NOMO-1 treated with DMSO at 0.1 percent for 48 hours (cell line): Measurements from ENCODE around the gene CLDN10.
A peak's percentile ranks its signal among the peaks of the same experiment; 100 is the strongest.
"Not testable (repeated sequence)": the region's sequence is repeated elsewhere in the genome, so short reads cannot be mapped to it uniquely, and the experiment has no call there.

ENCODE experiments used
- DNase-seq: peaks from one replicate; lab custom pipeline; 2025; ENCODE audit not compliant: unreplicated experiment; lab: John Stamatoyannopoulos, UW

CLDN10 gene

GRCh38 chr13:95552539-95553441 is at the start of gene CLDN10:
Gene CLDN10, plus strand, starts transcription at chr13:95552720. Its CDS starts 34 bp downstream, at chr13:95552754.
- DNase-seq = peak; percentile 14

- DNase-seq = peak; percentile 26
Measured at GRCh38 chr13:95503662-95504061, 48.9 kb upstream of the CLDN10 start.

- no peak for DNase-seq
Measured at GRCh38 chr13:95505265-95505664, 47.3 kb upstream of the CLDN10 start.

- DNase-seq = no peak
Measured at GRCh38 chr13:95505986-95506385, 46.5 kb upstream of the CLDN10 start.

GRCh38 chr13:95507991-95508390 is 44.5 kb upstream of the CLDN10 start:
- no peak for DNase-seq

GRCh38 chr13:95508996-95509395 is 43.5 kb upstream of the CLDN10 start:
- no peak for DNase-seq

- DNase-seq = peak; percentile 74
Measured at GRCh38 chr13:95509521-95510310, 42.8 kb upstream of the CLDN10 start.

- DNase-seq = no peak
Measured at GRCh38 chr13:95510950-95511349, 41.6 kb upstream of the CLDN10 start.

- no peak for DNase-seq
Measured at GRCh38 chr13:95512424-95512823, 40.1 kb upstream of the CLDN10 start.

- no peak for DNase-seq
Measured at GRCh38 chr13:95512957-95513356, 39.6 kb upstream of the CLDN10 start.

- not testable (repeated sequence) for DNase-seq
Measured at GRCh38 chr13:95515606-95516005, 36.9 kb upstream of the CLDN10 start.

- no peak for DNase-seq
Measured at GRCh38 chr13:95516021-95516420, 36.5 kb upstream of the CLDN10 start.

GRCh38 chr13:95516492-95516891 is 36.0 kb upstream of the CLDN10 start:
- DNase-seq = no peak

GRCh38 chr13:95523598-95523997 is 28.9 kb upstream of the CLDN10 start:
- no peak for DNase-seq

GRCh38 chr13:95524264-95524901 is 28.1 kb upstream of the CLDN10 start:
- DNase-seq = peak; percentile 70

- DNase-seq = no peak
Measured at GRCh38 chr13:95527955-95528354, 24.6 kb upstream of the CLDN10 start.

GRCh38 chr13:95530178-95530577 is 22.3 kb upstream of the CLDN10 start:
- peak; percentile 48 for DNase-seq

- no peak for DNase-seq
Measured at GRCh38 chr13:95533545-95534160, 18.9 kb upstream of the CLDN10 start.

GRCh38 chr13:95535243-95535642 is 17.3 kb upstream of the CLDN10 start:
- DNase-seq = no peak

- DNase-seq = peak; percentile 29
Measured at GRCh38 chr13:95536632-95537241, 15.8 kb upstream of the CLDN10 start.

- DNase-seq = no peak
Measured at GRCh38 chr13:95540888-95541287, 11.6 kb upstream of the CLDN10 start.
